Central memory CD8-positive, alpha-beta T cell (primary cell): Measurements from ENCODE around the gene FBRSL1.

Experiments used
- ATAC-seq: fragments of 150-1000 bp; cut with Tn5 transposase; replicated peaks from 2 replicates; pipeline ENCODE4 v1.10.0; 2022; ENCODE audit warnings: mild to moderate bottlenecking, moderate FRiP score, moderate number of reproducible peaks; ENCODE audit not compliant: poor library complexity, severe bottlenecking; ENCODE audit errors: extremely low read depth
- DNase-seq, 2 donors: peaks; one replicate each; pipeline ENCODE4 v3.0.0; 2021; ENCODE audit warnings: low spot score in 2 of 2
- H3K27ac Mint-ChIP-seq: one replicate; pipeline ENCODE4 v1.8.0; 2022; ENCODE audit warnings: low read depth, mild to moderate bottlenecking, moderate library complexity, mixed read lengths
- H3K27me3 Mint-ChIP-seq: one replicate; pipeline ENCODE4 v1.8.0; 2022; ENCODE audit warnings: mixed read lengths
- H3K36me3 Mint-ChIP-seq: one replicate; pipeline ENCODE4 v1.8.0; 2022; ENCODE audit warnings: mild to moderate bottlenecking, moderate library complexity, mixed read lengths; ENCODE audit not compliant: insufficient read depth
- H3K4me1 Mint-ChIP-seq: one replicate; pipeline ENCODE4 v1.8.0; 2022; ENCODE audit warnings: mixed read lengths
- H3K4me3 Mint-ChIP-seq: one replicate; pipeline ENCODE4 v1.8.0; 2022; ENCODE audit warnings: mild to moderate bottlenecking, moderate library complexity, mixed read lengths
- H3K9me3 Mint-ChIP-seq: one replicate; pipeline ENCODE4 v1.8.0; 2022; ENCODE audit warnings: mixed read lengths

Gene FBRSL1

GRCh38 chr12:132494294-132495164 lies 4.6 kb downstream of the FBRSL1 start:
- Mint-ChIP-seq H3K4me1 (peaks cover 63% of the 10 kb centered on the region), H3K27ac (peak overlapping the region; percentile 70), H3K9me3 (no peaks in the 10 kb centered on the region), H3K4me3 (peak overlapping the region; percentile 81), H3K27me3 (no peaks in the 10 kb centered on the region), H3K36me3 (peaks cover 17% of the 10 kb centered on the region)
- no peak for DNase-seq
- ATAC-seq: no peak

GRCh38 chr12:132495165-132495544 lies 5.2 kb downstream of the FBRSL1 start:
- H3K27ac Mint-ChIP-seq: peak overlapping the region; percentile 70
- ATAC-seq: no peak
- no peak for DNase-seq
- H3K9me3 Mint-ChIP-seq: no peaks in the 10 kb centered on the region
- peaks cover 18% of the 10 kb centered on the region for H3K36me3 Mint-ChIP-seq
- H3K4me1 Mint-ChIP-seq: peaks cover 64% of the 10 kb centered on the region
- H3K27me3 Mint-ChIP-seq: no peaks in the 10 kb centered on the region
- peak overlapping the region; percentile 81 for H3K4me3 Mint-ChIP-seq

- no peaks in the 10 kb centered on the region for H3K27me3 Mint-ChIP-seq
- DNase-seq: no peak
- no peak for ATAC-seq
- peaks cover 19% of the 10 kb centered on the region for H3K36me3 Mint-ChIP-seq
- peak overlapping the region; percentile 70 for H3K27ac Mint-ChIP-seq
- H3K4me3 Mint-ChIP-seq: peak overlapping the region; percentile 81
- peaks cover 70% of the 10 kb centered on the region for H3K4me1 Mint-ChIP-seq
- no peaks in the 10 kb centered on the region for H3K9me3 Mint-ChIP-seq
Measured at GRCh38 chr12:132495629-132496357, 5.8 kb downstream of the FBRSL1 start.

GRCh38 chr12:132496358-132496669 lies 6.4 kb downstream of the FBRSL1 start:
- H3K9me3 Mint-ChIP-seq: no peaks in the 10 kb centered on the region
- H3K27me3 Mint-ChIP-seq: no peaks in the 10 kb centered on the region
- peak overlapping the region; percentile 67 for H3K27ac Mint-ChIP-seq
- no peak for ATAC-seq
- peak overlapping the region; percentile 20 for H3K4me3 Mint-ChIP-seq
- H3K36me3 Mint-ChIP-seq: peaks cover 17% of the 10 kb centered on the region
- H3K4me1 Mint-ChIP-seq: peaks cover 72% of the 10 kb centered on the region
- DNase-seq: no peak

DNA sequence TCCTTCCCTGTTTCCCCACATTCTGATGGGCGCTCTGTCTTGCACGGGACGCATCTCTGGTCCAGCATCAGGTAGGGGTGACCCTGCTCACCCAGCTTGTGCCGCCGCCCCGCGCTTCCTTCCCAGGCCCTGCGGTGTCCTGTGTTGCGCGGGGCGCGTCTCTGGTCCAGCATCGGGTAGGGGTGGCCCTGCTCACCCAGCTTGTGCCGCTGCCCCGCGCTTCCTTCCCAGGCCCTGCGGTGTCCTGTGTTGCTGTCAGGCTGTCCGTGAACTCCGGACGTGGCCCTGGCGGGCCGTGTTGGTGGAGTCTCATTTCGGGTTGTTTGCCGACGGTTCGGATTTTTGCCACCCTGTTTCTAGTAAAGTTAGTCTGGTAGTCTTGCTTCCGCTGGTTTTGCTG lies 6.8 kb downstream of the FBRSL1 start:
- no peaks in the 10 kb centered on the region for H3K9me3 Mint-ChIP-seq
- peak overlapping the region; percentile 20 for H3K4me3 Mint-ChIP-seq
- DNase-seq (no peak), ATAC-seq (no peak)
- peak overlapping the region; percentile 67 for H3K27ac Mint-ChIP-seq
- H3K4me1 Mint-ChIP-seq: peaks cover 70% of the 10 kb centered on the region
- no peaks in the 10 kb centered on the region for H3K27me3 Mint-ChIP-seq
- peaks cover 16% of the 10 kb centered on the region for H3K36me3 Mint-ChIP-seq

- Mint-ChIP-seq H3K27ac (no peak overlapping the region), H3K4me1 (peaks cover 66% of the 10 kb centered on the region), H3K4me3 (peak overlapping the region; percentile 25), H3K27me3 (no peaks in the 10 kb centered on the region), H3K36me3 (peaks cover 23% of the 10 kb centered on the region), H3K9me3 (no peaks in the 10 kb centered on the region)
- no peak for ATAC-seq
- no peak for DNase-seq
Measured at GRCh38 chr12:132497514-132498405, 7.8 kb downstream of the FBRSL1 start.

DNA sequence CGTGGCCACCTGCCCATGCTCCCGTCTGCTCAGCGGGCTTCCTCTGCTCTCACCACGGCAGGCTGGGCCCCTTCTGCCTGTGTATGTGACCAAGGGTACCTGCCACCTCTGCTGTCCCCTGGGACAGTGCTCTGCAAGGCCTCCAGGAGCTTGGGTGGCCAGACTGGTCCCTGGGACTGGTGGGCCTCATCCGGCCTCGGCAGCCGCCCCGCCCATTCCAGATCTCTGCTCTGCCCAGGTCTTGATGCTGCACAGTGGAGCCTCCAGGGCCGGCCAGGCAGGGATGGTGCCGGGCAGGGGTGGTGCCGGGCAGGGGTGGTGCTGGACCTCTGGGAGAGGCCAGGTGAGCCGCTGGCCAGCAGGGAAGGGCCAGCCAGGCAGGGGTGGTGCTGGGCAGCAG lies 9.0 kb downstream of the FBRSL1 start:
- Mint-ChIP-seq H3K27ac (peak overlapping the region; percentile 71), H3K27me3 (no peaks in the 10 kb centered on the region), H3K4me1 (peaks cover 66% of the 10 kb centered on the region), H3K9me3 (no peaks in the 10 kb centered on the region), H3K36me3 (peaks cover 21% of the 10 kb centered on the region), H3K4me3 (peak overlapping the region; percentile 59)
- ATAC-seq (no peak), DNase-seq (no peak)

DNA sequence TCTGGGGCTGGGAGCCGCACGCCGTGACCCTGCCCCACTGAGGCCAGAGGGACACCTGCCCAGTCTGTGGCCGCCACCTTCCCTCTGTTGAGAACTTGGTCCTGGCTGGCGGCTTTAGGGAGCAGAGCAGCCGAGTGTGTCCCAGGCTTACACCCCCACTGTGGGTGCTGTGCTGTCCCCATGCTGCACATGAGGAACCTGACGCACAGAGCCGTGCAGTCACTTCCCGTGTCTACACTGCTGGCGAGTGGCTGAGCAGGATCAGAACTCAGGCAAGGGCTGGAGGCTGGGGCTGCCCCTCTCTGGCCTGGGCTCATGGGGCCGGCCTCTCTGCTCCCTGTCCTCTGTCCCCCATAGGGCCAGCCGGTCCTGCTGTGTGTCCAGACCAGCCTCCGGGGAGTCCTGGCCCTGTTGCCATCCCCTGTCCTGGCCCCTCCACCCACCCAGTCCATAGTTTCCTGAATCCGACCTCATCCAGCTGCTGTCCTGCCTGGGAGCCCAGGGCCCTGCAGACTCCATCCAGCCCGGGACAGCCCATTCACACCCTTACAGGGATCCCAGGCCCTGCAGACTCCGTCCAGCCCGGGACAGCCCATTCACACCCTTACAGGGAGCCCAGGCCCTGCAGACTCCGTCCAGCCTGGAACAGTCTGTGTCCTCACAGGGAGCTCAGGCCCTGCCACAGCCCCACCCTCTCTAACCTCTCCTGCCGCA lies 10.3 kb downstream of the FBRSL1 start:
- Mint-ChIP-seq H3K4me3 (peak overlapping the region; percentile 23), H3K27ac (peak overlapping the region; percentile 74)

GRCh38 chr12:132500856-132501180 lies 10.9 kb downstream of the FBRSL1 start:
- H3K9me3 Mint-ChIP-seq: no peaks in the 10 kb centered on the region
- no peak for ATAC-seq
- DNase-seq: no peak
- H3K4me1 Mint-ChIP-seq: peaks cover 62% of the 10 kb centered on the region
- peaks cover 18% of the 10 kb centered on the region for H3K36me3 Mint-ChIP-seq
- H3K27me3 Mint-ChIP-seq: no peaks in the 10 kb centered on the region
- H3K27ac Mint-ChIP-seq: peak overlapping the region; percentile 74
- H3K4me3 Mint-ChIP-seq: peak overlapping the region; percentile 23

More for the DNA sequence above, 10.3 kb downstream of the FBRSL1 start:
- H3K36me3 Mint-ChIP-seq: peaks cover 17% of the 10 kb centered on the region
- DNase-seq: no peak
- no peaks in the 10 kb centered on the region for H3K27me3 Mint-ChIP-seq
- no peak for ATAC-seq
- no peaks in the 10 kb centered on the region for H3K9me3 Mint-ChIP-seq
- peaks cover 58% of the 10 kb centered on the region for H3K4me1 Mint-ChIP-seq

DNA sequence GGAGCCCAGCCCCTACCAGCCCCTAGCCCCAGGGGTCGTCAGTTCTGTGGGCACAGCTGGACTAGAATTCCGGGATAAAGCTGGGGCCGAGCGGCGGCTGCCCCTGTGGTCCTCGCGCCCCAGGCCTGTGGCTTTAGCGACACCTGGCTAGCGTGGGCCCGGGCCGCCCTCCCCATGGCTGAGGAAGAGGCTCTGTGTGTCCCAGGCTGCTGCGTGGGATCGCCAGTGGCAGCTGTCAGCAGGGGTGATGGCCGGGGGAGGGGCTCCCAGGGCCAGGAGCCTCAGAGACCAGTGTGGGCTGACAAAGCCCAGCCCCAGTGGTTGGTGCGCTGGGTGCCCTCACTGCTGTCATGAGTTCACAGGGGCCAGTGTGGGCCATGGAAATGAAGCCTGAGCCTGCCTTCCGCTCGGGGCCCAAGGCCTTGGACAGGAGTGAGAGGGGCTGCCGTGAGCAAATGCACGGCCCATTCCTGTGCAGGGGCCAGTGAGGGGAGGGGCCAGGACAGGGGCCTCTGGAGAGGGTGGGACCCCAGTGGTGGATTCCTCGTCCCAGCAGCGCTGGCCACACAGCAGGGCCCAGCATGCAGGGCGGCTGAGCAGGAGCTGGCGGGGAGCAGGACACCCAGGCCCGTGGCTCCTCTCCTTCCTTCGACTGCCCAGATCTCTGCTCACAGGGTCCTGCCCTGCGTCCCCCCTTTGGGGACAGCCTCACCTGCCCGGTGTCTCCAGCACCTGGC lies 11.4 kb downstream of the FBRSL1 start:
- ATAC-seq (no peak), DNase-seq (no peak)
- H3K4me1 Mint-ChIP-seq: peaks cover 63% of the 10 kb centered on the region
- no peak overlapping the region for H3K4me3 Mint-ChIP-seq
- H3K36me3 Mint-ChIP-seq: peaks cover 20% of the 10 kb centered on the region
- H3K27me3 Mint-ChIP-seq: no peaks in the 10 kb centered on the region
- H3K9me3 Mint-ChIP-seq: no peaks in the 10 kb centered on the region
- peak overlapping the region; percentile 83 for H3K27ac Mint-ChIP-seq

DNA sequence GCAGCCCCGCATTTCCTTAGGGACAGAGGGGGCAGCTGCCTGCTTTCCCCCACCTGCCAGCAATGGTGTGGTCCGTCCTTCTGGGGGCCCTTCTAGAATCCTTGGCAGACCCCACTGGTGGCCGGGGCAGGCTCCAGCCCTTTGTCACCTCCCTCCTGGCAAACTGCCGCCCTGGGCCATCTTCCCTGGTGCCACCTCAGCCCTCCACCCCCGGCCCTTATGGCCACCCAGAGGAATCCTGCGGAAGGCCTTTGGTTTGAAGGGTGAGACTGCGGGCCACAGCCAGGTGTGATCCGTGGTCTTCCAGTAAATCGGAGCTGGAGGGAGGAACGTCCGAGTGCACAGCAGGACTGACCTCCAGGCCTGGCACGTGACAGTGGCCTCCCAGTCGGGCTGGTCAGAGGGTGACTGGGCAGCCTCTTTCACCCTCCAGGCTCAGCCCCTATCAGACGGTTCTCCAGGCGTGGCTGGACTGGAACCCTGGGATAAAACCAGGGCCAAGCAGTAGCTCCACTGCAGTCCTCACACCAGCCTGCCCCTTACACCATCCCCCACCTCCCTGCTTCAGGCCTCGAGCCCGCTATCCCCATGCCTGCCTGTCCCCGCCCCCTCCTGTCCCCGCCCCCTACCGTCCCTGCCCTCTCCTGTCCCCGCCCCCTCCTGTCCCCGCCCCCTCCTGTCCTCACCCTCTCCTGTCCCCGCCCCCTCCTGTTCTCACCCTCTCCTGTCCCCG lies 12.4 kb downstream of the FBRSL1 start:
- Mint-ChIP-seq H3K27ac (peak overlapping the region; percentile 83), H3K4me1 (peaks cover 61% of the 10 kb centered on the region), H3K27me3 (no peaks in the 10 kb centered on the region), H3K4me3 (no peak overlapping the region), H3K9me3 (no peaks in the 10 kb centered on the region), H3K36me3 (peaks cover 20% of the 10 kb centered on the region)
- no peak for ATAC-seq
- no peak for DNase-seq
